HG03558 (cell line): ENCODE measurements around the gene STEAP1B.
"Not testable (repeated sequence)": the region's sequence is repeated elsewhere in the genome, so short reads cannot be mapped to it uniquely, and the experiment has no call there.

Experiments
- ATAC-seq: cut with Tn5 transposase; IDR thresholded peaks from one replicate; pipeline ENCODE4 v1.9.1; 2021; ENCODE audit warnings: moderate number of reproducible peaks; ENCODE audit not compliant: unreplicated experiment; ENCODE audit errors: extremely low read depth

STEAP1B gene

GRCh38 chr7:22464299-22464698, 35.7 kb downstream of the STEAP1B start:
- no peak for ATAC-seq

- ATAC-seq, result no peak
Observed at GRCh38 chr7:22460363-22460988, 39.5 kb downstream of the STEAP1B start.

DNA sequence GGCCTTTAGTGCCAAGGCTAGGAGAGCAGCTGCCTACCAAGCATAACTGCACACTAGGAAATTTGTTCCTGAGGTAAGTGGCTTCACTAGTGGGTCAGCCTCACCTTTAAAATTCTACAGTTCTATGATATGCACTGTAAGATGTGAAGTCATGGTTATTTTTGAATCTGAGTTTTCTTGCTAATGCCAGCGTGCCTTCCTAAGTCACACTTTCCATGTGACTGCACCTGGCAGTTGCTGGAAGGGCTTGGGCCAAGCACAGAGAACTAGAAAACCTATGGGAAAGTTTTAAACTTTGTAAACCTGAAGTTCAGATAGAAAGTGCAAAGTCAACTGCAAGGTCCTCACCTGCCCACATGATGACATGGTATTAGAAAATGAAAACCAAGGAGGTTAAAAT, 42.5 kb downstream of the STEAP1B start:
- ATAC-seq, result no peak

- ATAC-seq, result no peak
Observed at GRCh38 chr7:22454446-22454845, 45.5 kb downstream of the STEAP1B start.

DNA sequence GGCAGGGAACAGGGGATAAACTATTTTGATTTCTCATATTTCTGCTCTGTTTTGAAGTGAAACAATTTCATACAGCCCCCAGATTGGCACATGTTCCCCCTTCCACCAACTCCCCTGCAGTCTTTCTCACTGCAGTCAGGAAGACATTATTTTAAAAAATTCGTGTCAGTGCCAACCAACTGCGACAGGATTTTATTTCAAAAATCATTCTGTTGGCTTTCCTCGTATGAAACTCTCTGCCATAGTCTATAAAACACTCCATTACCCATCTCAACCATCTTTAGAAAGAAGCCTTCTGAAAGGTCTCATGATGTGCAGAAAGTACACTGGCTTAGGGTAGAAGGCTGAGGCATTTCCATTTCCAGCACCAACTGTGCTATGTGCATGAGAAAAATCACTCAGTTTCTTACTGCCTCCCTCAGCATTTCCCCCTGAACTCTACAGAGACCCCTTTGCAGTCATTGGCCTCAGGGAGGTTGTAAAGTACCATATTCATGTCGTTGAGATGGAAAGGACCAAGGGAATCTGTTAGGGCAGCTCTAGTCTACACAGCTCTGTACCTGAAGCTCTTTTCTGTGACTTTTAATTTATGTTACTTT, 46.9 kb downstream of the STEAP1B start:
- no peak for ATAC-seq

DNA sequence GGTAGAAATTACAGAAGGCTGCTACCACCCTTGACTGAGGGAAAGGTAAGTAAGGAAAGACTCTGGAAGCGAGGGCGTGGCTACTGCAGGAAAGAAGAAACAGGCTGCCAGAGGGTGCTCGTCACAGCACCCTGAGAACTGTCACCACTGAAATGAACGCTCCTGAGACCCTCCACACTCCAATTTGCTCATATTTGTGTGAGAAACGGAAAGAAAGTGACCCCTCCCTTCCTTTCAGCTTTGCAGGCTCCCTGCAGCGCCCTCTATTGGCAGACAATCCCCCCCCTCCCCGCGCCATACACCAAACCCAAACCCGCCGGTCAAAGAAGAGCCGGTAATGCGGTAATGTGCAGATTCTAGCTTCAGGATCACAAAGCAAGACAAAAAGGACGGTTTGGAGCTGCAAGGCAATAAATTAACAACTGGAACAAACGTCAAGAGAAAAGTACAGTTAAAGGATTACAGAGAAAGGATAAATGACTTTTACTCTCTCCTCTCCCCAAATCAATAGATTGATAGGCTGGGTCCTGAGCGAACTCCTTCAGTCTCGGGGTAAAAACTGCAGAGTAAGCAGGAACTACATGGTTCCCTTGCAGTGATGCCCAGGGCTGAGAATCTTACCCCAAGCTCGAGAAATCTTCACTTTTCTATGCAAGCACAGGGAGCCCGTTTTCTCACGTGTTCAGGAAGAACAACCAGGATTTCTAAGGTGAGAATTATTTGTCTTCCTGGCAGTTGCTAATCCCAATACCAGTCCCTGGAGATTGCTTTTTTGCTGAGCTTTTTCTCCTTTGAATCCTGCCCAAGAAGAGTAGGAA, 47.6 kb downstream of the STEAP1B start:
- ATAC-seq, result no peak

GRCh38 chr7:22450013-22450412, 50.0 kb downstream of the STEAP1B start:
- not testable (repeated sequence) for ATAC-seq

DNA sequence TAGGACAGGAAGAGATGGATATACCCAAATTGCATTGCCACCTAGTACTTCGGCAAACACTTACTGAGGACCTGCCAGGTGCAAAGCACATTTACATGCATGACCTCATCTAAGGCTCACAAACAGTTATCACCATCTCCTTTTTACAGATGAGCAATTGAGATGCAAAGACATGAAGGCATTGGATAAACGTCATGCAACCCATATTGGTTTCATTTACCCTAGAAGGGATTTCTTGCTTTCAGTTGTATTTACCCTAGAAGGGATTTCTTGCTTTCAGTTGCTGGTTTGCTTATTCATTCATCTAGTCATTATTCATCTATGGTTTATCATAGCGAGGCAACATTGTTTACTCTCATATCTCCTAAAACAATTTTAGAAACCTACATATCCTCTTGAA, 52.2 kb downstream of the STEAP1B start:
- ATAC-seq, result peak; percentile 80

DNA sequence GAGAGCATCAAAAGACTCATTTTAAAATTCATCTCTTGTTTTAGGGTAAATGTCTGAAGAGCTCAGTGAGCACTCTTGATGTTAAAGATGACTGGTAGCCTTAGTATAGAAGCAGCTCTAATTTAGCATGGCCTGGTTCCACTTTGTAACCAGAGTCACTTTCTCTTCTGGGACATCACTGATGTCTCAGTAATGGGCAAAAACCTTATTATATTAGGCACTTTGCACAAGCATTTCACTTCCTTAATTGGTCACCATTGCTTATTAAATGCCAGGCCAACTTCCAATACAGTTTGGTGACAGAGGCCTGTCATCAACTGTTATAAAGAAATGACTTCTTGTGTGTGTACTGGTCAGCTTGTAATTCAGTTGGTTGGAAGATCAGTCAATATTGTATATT, 53.0 kb downstream of the STEAP1B start:
- no peak for ATAC-seq

DNA sequence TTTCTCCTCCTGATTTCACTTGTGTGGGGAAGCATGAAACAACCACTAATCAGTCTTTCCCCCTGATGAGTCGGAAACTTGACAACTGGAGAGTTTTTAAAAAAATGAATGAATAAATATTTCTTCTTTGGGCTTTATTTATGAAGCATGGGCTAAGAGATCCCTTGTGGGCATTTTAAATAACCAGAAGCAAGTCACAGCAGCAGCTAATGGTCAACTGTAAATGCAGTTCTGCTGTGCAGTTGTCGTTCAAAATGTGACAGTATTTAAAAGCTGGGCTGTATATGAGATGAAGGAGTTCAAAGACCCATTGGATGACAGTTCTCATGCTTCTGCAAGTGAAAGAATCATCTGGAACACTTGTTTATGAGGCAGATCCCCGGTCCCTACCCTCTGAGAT, 54.1 kb downstream of the STEAP1B start:
- ATAC-seq, result no peak

DNA sequence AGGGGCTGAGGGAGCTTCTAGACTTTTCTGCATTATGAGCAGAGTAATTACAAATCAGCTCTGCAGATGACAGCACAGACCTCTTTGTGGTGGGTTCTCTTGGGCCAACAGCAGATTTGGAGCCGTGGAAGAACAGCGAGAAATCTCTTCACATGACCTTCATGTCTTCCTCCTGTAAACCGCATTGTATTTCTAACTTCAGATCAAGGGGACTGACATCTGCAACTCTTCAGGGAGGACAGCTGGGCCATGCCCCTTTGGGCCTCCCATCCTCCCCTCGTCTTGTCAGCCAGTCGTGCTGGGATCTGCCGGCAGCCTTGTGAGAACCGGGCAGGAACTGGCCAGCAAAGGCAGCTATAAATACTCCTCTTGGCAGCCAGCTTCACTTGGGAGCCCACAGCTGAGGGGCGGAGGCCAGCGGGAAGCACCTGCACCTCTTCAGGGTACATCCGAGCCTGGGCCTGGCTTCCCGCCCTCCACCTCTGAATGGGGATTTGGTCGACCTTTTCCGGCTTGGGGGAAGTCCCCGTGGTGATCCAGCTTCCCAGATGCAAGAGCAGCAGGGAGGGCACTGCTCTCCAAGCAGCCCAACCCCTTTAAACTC, 54.7 kb downstream of the STEAP1B start:
- no peak for ATAC-seq

DNA sequence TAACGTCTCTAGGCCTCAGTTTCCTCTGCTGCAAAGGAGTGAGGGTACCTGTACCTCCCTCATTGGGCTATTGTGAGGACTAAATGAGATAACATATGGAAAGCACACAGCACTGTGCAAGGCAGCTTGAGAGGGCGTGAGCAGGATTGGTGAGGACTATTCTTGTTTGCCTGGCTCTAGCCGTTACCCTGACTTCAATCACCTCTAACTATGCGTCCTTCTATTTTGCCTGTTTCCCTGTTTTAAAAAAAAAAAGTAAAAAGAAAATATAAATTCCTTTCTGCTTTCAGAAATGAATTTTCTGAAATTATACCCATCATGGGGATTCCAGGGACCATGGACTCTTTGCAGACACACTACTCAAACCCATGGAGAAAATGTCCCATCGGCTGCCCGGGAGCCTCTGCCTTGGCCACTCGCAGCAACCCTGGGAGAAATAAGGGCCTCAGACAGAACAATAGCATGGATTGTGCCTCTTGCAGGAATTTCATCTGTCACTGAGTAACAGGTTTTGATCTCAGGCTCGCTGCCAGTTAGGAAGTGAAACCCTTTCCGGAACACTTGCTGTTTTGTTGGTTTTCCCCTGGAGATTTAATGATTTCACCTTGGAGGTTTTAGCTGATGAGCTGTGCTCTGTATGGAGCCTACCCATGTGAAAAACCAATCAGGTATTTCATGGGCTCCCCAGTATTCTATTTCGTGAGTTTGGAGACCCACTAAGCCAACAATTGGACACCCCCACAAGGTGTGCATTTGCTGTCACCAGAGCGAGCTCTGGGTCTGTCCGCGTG, 55.6 kb downstream of the STEAP1B start:
- ATAC-seq, result no peak

GRCh38 chr7:22443370-22444180, 56.4 kb downstream of the STEAP1B start:
- ATAC-seq, result no peak

- no peak for ATAC-seq
Observed at GRCh38 chr7:22442882-22443369, 57.1 kb downstream of the STEAP1B start.

DNA sequence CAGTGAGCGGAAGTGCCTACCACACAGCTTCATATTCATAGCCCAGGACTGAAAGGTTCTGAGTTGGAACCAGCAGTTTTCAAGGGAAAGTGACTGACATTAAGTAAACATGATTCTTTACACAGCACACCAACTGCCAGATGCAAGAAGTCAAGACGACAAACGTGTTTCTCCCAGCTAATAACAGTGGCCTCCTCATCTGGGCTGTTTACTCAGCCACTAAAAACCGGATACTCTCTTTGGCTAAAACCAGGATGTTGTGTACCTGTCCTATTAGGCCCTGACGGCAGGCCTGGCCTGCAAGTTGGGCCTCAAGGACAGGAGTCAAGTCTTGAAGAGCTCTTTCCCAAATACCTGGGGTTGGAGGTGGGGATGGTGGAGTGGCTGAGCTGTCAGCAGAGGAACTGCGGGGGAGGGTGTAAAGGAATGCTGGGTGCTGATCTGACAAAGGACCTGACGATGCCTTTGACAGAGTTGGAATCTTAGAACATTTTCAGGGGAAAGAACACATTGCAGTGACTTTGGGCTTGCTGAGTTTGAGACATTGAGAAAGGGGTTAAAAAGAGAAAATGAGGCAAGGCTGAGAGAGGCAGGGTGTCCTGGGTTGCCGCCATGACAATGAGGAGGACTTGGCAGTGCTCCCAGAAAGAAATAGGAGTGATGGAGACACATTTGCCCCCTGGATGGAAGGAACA, 57.7 kb downstream of the STEAP1B start:
- ATAC-seq, result no peak

- ATAC-seq, result no peak
Observed at GRCh38 chr7:22441157-22441556, 58.8 kb downstream of the STEAP1B start.

- no peak for ATAC-seq
Observed at GRCh38 chr7:22438994-22439393, 61.0 kb downstream of the STEAP1B start.

- not testable (repeated sequence) for ATAC-seq
Observed at GRCh38 chr7:22436552-22436951, 63.4 kb downstream of the STEAP1B start.

GRCh38 chr7:22435720-22436119, 64.3 kb downstream of the STEAP1B start:
- ATAC-seq, result no peak
